ENCODE data around the gene HEATR5A. TPM values are rescaled to one million over a fixed set of nuclear protein-coding genes. Genes with fewer than 3 reads are reported as not detected.
"Not testable (repeated sequence)": the region's sequence is repeated elsewhere in the genome, so short reads cannot be mapped to it uniquely, and the experiment has no call there.

Gene HEATR5A
- total RNA-seq, 1 donor from 2014 or later = 57.7 TPM

- no peak overlapping the region for H3K27ac Mint-ChIP-seq (ENCODE audit: unreplicated experiment)
- no peaks in the 10 kb centered on the region for H3K27me3 Mint-ChIP-seq (ENCODE audit: low read depth)
- TF ChIP-seq, protein P1, sequence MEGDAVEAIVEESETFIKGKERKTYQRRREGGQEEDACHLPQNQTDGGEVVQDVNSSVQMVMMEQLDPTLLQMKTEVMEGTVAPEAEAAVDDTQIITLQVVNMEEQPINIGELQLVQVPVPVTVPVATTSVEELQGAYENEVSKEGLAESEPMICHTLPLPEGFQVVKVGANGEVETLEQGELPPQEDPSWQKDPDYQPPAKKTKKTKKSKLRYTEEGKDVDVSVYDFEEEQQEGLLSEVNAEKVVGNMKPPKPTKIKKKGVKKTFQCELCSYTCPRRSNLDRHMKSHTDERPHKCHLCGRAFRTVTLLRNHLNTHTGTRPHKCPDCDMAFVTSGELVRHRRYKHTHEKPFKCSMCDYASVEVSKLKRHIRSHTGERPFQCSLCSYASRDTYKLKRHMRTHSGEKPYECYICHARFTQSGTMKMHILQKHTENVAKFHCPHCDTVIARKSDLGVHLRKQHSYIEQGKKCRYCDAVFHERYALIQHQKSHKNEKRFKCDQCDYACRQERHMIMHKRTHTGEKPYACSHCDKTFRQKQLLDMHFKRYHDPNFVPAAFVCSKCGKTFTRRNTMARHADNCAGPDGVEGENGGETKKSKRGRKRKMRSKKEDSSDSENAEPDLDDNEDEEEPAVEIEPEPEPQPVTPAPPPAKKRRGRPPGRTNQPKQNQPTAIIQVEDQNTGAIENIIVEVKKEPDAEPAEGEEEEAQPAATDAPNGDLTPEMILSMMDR (IDR thresholded peaks at IDR 0.05) = no peak
- H3K4me3 Mint-ChIP-seq (ENCODE audit: unreplicated experiment) = no peak overlapping the region
- peaks cover 4% of the 10 kb centered on the region for H3K4me1 Mint-ChIP-seq (ENCODE audit: low read depth)
- no peak for DNase-seq (ENCODE audit: low spot score)
- H3K9me3 Mint-ChIP-seq (ENCODE audit: low read depth) = no peaks in the 10 kb centered on the region
- no peaks in the 10 kb centered on the region for H3K36me3 Mint-ChIP-seq (ENCODE audit: low read depth)
These were observed 163.2 kb downstream of the HEATR5A start for GRCh38 chr14:31257244-31257553.

DNA sequence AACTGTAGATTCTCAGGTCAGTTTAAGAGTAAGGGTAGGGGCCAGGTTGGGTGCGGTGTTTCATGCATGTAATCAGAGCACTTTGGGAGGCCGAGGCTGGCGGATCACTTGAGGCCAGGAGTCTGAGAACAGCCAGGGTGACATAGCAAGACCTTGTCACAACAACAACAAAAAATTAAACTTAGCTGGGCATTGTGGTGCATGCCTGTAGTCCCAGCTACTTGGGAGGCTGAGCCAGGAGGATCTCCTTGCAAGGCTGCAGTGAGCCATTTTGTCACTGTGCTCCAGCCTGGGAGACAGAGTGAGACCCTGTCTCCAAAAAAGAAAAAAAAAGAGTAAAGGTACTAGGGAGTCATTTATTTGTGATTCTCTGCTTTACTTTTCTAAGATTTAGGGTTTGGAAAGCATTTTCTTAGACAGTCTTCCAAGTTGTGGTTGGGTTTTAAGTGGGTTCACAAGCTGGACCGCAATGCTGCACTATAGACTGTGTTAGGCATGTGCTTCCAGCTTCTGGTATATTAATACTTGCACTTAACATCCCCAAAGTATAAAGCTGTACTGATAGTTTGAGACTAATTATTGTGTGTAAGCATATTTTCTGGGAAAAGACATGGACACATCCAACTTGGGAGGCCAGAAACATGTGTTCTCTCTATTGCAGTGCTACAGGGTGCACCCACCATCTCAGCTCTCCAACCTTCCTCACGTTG lies 163.7 kb downstream of the HEATR5A start:
- TF ChIP-seq, protein P1 (IDR thresholded peaks at IDR 0.05) = no peak
- no peaks in the 10 kb centered on the region for H3K4me1 Mint-ChIP-seq (ENCODE audit: low read depth)
- H3K27me3 Mint-ChIP-seq (ENCODE audit: low read depth) = no peaks in the 10 kb centered on the region
- DNase-seq (ENCODE audit: low spot score) = no peak
- no peak overlapping the region for H3K4me3 Mint-ChIP-seq (ENCODE audit: unreplicated experiment)
- no peaks in the 10 kb centered on the region for H3K9me3 Mint-ChIP-seq (ENCODE audit: low read depth)
- H3K27ac Mint-ChIP-seq (ENCODE audit: unreplicated experiment) = no peak overlapping the region
- no peaks in the 10 kb centered on the region for H3K36me3 Mint-ChIP-seq (ENCODE audit: low read depth)

GRCh38 chr14:31255918-31256317 lies 164.4 kb downstream of the HEATR5A start:
- H3K36me3 Mint-ChIP-seq (ENCODE audit: low read depth); H3K9me3 Mint-ChIP-seq (ENCODE audit: low read depth); H3K4me1 Mint-ChIP-seq (ENCODE audit: low read depth); DNase-seq (ENCODE audit: low spot score); H3K27me3 Mint-ChIP-seq (ENCODE audit: low read depth); H3K27ac Mint-ChIP-seq (ENCODE audit: unreplicated experiment); H3K4me3 Mint-ChIP-seq (ENCODE audit: unreplicated experiment): not testable (repeated sequence)

DNA sequence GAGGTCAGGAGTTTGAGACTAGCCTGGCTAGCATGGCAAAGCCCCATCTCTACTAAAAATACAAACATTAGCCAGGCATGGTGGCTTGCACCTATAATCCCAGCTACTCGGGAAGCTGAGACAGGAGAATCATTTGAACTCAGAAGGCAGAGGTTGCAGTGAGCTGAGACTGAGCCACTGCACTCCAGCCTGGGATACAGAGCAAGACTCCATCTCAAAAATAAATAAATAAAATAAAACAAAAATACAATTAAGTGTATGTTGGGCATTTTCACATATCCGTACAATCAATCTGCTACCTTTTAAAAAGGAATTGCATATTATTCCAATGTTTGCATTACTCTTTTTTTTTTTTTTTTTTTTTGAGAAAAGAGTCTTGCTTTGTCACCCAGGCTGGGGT lies 165.1 kb downstream of the HEATR5A start:
- Mint-ChIP-seq H3K36me3 (ENCODE audit: low read depth) (no peaks in the 10 kb centered on the region), H3K4me1 (ENCODE audit: low read depth) (no peaks in the 10 kb centered on the region), H3K27me3 (ENCODE audit: low read depth) (no peaks in the 10 kb centered on the region), H3K4me3 (ENCODE audit: unreplicated experiment) (no peak overlapping the region), H3K9me3 (ENCODE audit: low read depth) (no peaks in the 10 kb centered on the region), H3K27ac (ENCODE audit: unreplicated experiment) (no peak overlapping the region)
- DNase-seq (ENCODE audit: low spot score) = no peak
- TF ChIP-seq, protein P1 (IDR thresholded peaks at IDR 0.05) = no peak

DNA sequence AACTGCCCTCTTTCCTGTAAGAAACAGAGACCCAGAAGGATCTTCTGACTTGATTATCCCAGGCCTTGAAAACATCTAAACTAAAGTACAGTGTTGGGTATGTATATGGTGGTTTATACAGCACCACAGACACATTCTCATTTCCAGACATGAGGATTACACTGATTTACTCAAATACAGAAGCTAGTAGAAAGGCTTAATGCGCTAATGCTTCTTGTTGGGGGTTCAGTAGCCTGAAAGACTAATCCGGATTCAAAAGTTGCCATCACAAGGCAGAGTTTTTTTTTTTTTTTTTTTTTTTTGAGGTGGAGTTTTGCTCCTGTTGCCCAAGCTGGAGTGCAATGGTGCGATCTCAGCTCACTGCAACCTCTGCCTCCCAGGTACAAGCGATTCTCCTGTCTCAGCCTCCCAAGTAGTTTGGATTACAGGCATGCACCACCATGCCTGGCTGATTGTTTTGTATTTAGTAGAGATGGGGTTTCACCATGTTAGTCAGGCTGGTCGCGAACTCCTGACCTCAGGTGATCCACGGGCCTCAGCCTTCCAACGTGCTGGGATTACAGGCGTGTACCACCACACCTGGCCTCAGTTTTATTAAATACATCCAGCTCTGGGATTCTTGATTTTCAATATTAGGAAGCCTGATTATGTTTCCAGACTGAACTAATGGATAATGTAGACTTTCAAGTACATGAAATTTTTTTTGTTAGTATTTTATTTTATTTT lies 166.4 kb downstream of the HEATR5A start:
- DNase-seq (ENCODE audit: low spot score) = no peak
- TF ChIP-seq, protein P1 (IDR thresholded peaks at IDR 0.05) = no peak
- Mint-ChIP-seq H3K9me3 (ENCODE audit: low read depth) (no peaks in the 10 kb centered on the region), H3K4me3 (ENCODE audit: unreplicated experiment) (no peak overlapping the region), H3K36me3 (ENCODE audit: low read depth) (no peaks in the 10 kb centered on the region), H3K4me1 (ENCODE audit: low read depth) (no peaks in the 10 kb centered on the region), H3K27ac (ENCODE audit: unreplicated experiment) (no peak overlapping the region), H3K27me3 (ENCODE audit: low read depth) (no peaks in the 10 kb centered on the region)

GRCh38 chr14:31252865-31253264 lies 167.5 kb downstream of the HEATR5A start:
- no peak for DNase-seq (ENCODE audit: low spot score)
- no peaks in the 10 kb centered on the region for H3K4me1 Mint-ChIP-seq (ENCODE audit: low read depth)
- no peaks in the 10 kb centered on the region for H3K27me3 Mint-ChIP-seq (ENCODE audit: low read depth)
- H3K27ac Mint-ChIP-seq (ENCODE audit: unreplicated experiment) = no peak overlapping the region
- H3K36me3 Mint-ChIP-seq (ENCODE audit: low read depth) = no peaks in the 10 kb centered on the region
- H3K9me3 Mint-ChIP-seq (ENCODE audit: low read depth) = no peaks in the 10 kb centered on the region
- H3K4me3 Mint-ChIP-seq (ENCODE audit: unreplicated experiment) = no peak overlapping the region
- TF ChIP-seq, protein P1 (IDR thresholded peaks at IDR 0.05) = no peak

All from chondrocyte (in vitro differentiated cells).